ENCODE results near the gene SLC39A3. TPM values are rescaled to one million over a fixed set of nuclear protein-coding genes. Genes with fewer than 3 reads are reported as not detected.

Gene SLC39A3
- total and polyA plus RNA-seq, 8 donors: 18.3 to 33.6 (median 22.8) TPM

GRCh38 chr19:2706251-2706650, 33.6 kb downstream of the SLC39A3 start:
- ATAC-seq: no peak
- no peak for TF ChIP-seq CTCF (IDR thresholded peaks at IDR 0.05)
- H3K27ac ChIP-seq: no peak overlapping the region
- no peaks in the 10 kb centered on the region for H3K9me3 ChIP-seq
- peaks cover 0 to 15% of the 10 kb centered on the region in 2 donors for H3K27me3 ChIP-seq
- peaks cover 0 to 22% of the 10 kb centered on the region in 2 donors for H3K4me1 ChIP-seq
- DNase-seq: no peak
- no peak overlapping the region for H3K4me3 ChIP-seq
- intact Hi-C loops (cut with DNase I): no loop called here
- no peaks in the 10 kb centered on the region for H3K36me3 ChIP-seq

GRCh38 chr19:2703691-2704216, 36.1 kb downstream of the SLC39A3 start:
- no peak for DNase-seq
- Histone ChIP-seq H3K27me3 (peaks cover 0 to 5% of the 10 kb centered on the region in 2 donors), H3K4me1 (peaks cover 0 to 12% of the 10 kb centered on the region in 2 donors), H3K4me3 (no peak overlapping the region), H3K9me3 (no peaks in the 10 kb centered on the region), H3K27ac (no peak overlapping the region), H3K36me3 (no peaks in the 10 kb centered on the region)
- no peak for ATAC-seq
- intact Hi-C loops (cut with DNase I): no loop called here
- TF ChIP-seq CTCF (IDR thresholded peaks at IDR 0.05): no peak

GRCh38 chr19:2703077-2703437, 36.8 kb downstream of the SLC39A3 start:
- Histone ChIP-seq H3K4me3 (no peak overlapping the region), H3K36me3 (no peaks in the 10 kb centered on the region), H3K27ac (no peak overlapping the region), H3K9me3 (no peaks in the 10 kb centered on the region), H3K4me1 (peaks cover 0 to 12% of the 10 kb centered on the region in 2 donors), H3K27me3 (peaks cover 0 to 5% of the 10 kb centered on the region in 2 donors)
- DNase-seq: no peak
- TF ChIP-seq CTCF (IDR thresholded peaks at IDR 0.05): no peak
- intact Hi-C loops (cut with DNase I): no loop called here
- no peak for ATAC-seq

GRCh38 chr19:2702170-2703076, 37.4 kb downstream of the SLC39A3 start, which contains the start of gene GNG7:
Gene GNG7, minus strand, starts transcription at chr19:2702694. Its CDS starts 182,006 bp downstream, at chr19:2520688.
- H3K27ac ChIP-seq: no peak within 1 kb of the TSS
- intact Hi-C loops (cut with DNase I): no loop called here

More at GRCh38 chr19:2702170-2703076, 37.4 kb downstream of the SLC39A3 start, which contains the start of gene GNG7:
- Histone ChIP-seq H3K4me3 (peak within 1 kb of the TSS; percentile 38 to 40), H3K27me3 (peaks cover 0 to 5% of the 10 kb centered on the region in 2 donors), H3K36me3 (no peaks in the 10 kb centered on the region), H3K4me1 (peaks cover 0 to 12% of the 10 kb centered on the region in 2 donors), H3K9me3 (no peaks in the 10 kb centered on the region)
- TF ChIP-seq CTCF (IDR thresholded peaks at IDR 0.05): no peak
- ATAC-seq (peak; percentile 100), DNase-seq (peak; percentile 62 to 97 (median 91))

All from left lung (tissue), 10 donors.